HG03280 (cell line): ENCODE results near the gene KRT25.

ENCODE experiments used
- ATAC-seq: cut with Tn5 transposase; IDR thresholded peaks from one replicate; pipeline ENCODE4 v1.9.1; 2021; ENCODE audit warnings: mild to moderate bottlenecking, moderate library complexity; ENCODE audit not compliant: unreplicated experiment

KRT25 gene

GRCh38 chr17:40755231-40755630 is at the start of gene KRT25:
Gene KRT25 (minus strand): TSS chr17:40755331. CDS start chr17:40755271, 60 bp downstream.
- ATAC-seq: no peak

GRCh38 chr17:40803617-40804082 is 48.5 kb upstream of the KRT25 start:
- no peak for ATAC-seq

- ATAC-seq: no peak
Measured at GRCh38 chr17:40801157-40801556, 46.0 kb upstream of the KRT25 start.

- ATAC-seq: no peak
Measured at GRCh38 chr17:40800381-40800780, 45.2 kb upstream of the KRT25 start.

- no peak for ATAC-seq
Measured at GRCh38 chr17:40799859-40800258, 44.7 kb upstream of the KRT25 start, which contains the start of gene KRT28. Gene KRT28 (minus strand): TSS chr17:40799959. CDS start chr17:40799893, 66 bp downstream.

GRCh38 chr17:40796846-40797245 is 41.7 kb upstream of the KRT25 start:
- ATAC-seq: no peak

- no peak for ATAC-seq
Measured at GRCh38 chr17:40795019-40795667, 40.0 kb upstream of the KRT25 start.

- ATAC-seq: no peak
Measured at GRCh38 chr17:40794466-40794865, 39.3 kb upstream of the KRT25 start.

GRCh38 chr17:40793832-40794231 is 38.7 kb upstream of the KRT25 start:
- no peak for ATAC-seq

GRCh38 chr17:40791787-40792436 is 36.8 kb upstream of the KRT25 start:
- ATAC-seq: no peak

- no peak for ATAC-seq
Measured at GRCh38 chr17:40791111-40791510, 36.0 kb upstream of the KRT25 start.

- no peak for ATAC-seq
Measured at GRCh38 chr17:40782450-40782849, 27.3 kb upstream of the KRT25 start, which contains the start of gene KRT27. Gene KRT27 (minus strand): TSS chr17:40782550. CDS start chr17:40782493, 57 bp downstream.

GRCh38 chr17:40779181-40779909 is 24.2 kb upstream of the KRT25 start:
- no peak for ATAC-seq

GRCh38 chr17:40778461-40778860 is 23.3 kb upstream of the KRT25 start:
- ATAC-seq: no peak

GRCh38 chr17:40777971-40778370 is 22.8 kb upstream of the KRT25 start:
- no peak for ATAC-seq

GRCh38 chr17:40777459-40777858 is 22.3 kb upstream of the KRT25 start:
- no peak for ATAC-seq

- ATAC-seq: no peak
Measured at GRCh38 chr17:40775945-40776344, 20.8 kb upstream of the KRT25 start.

- ATAC-seq: no peak
Measured at GRCh38 chr17:40772101-40772500, 17.0 kb upstream of the KRT25 start, which contains the start of gene KRT26. Gene KRT26 (minus strand): TSS chr17:40772201. CDS start chr17:40772113, 88 bp downstream.

GRCh38 chr17:40765657-40766056 is 10.5 kb upstream of the KRT25 start:
- ATAC-seq: no peak

- ATAC-seq: no peak
Measured at GRCh38 chr17:40763752-40764151, 8.6 kb upstream of the KRT25 start.
